Naive thymus-derived CD4-positive, alpha-beta T cell (primary cell): Measurements from ENCODE around the gene JADE2. TPM values are rescaled to one million over a fixed set of nuclear protein-coding genes. Genes with fewer than 3 reads are reported as not detected.

ENCODE experiments used
- ATAC-seq: fragments of 150-1000 bp; cut with Tn5 transposase; 2 replicates; pipeline ENCODE4 v1.10.0; 2021; ENCODE audit warnings: mild to moderate bottlenecking, moderate library complexity
- CTCF ChIA-PET: fragments of 350-600 bp; sonication (Branson Sonifier 250); formaldehyde crosslinking; loops from one replicate; lab custom pipeline; 2021; ENCODE audit warnings: antibody characterized with exemption; lab: Charles Lee
- POLR2A ChIA-PET: fragments of 350-600 bp; sonication (Branson Sonifier 250); formaldehyde crosslinking; loops from one replicate; lab custom pipeline; 2021; ENCODE audit warnings: antibody characterized with exemption, inconsistent platforms; lab: Charles Lee
- DNase-seq, 9 donors: peaks; one replicate each; pipeline versions ENCODE4 v3.0.0 to v3.0.0-alpha.2; 2020 to 2022; ENCODE audit warnings: mixed read lengths in 1 of 9
- H3K27ac ChIP-seq: one replicate; pipeline ENCODE4 v1.7.0; 2013; ENCODE audit warnings: mild to moderate bottlenecking, low read depth, low read length, moderate library complexity
- H3K27me3 ChIP-seq, 2 donors: one replicate each; pipeline ENCODE4 v1.7.0; 2013; ENCODE audit warnings: low read length in 2 of 2, mild to moderate bottlenecking in 2 of 2, moderate library complexity in 2 of 2; ENCODE audit not compliant: control insufficient read depth in 2 of 2, insufficient read depth in 2 of 2
- H3K36me3 ChIP-seq, 3 experiments: 1 replicate in 2 of 3; 2 replicates in 1 of 3; pipeline ENCODE4 v1.7.0; 2013; ENCODE audit warnings: low read length in 3 of 3, mild to moderate bottlenecking in 3 of 3, moderate library complexity in 1 of 3; ENCODE audit not compliant: insufficient read depth in 3 of 3, control insufficient read depth in 2 of 3
- H3K4me1 ChIP-seq, 2 donors: one replicate each; pipeline ENCODE4 v1.7.0; 2013; ENCODE audit warnings: low read length in 2 of 2, mild to moderate bottlenecking in 2 of 2, moderate library complexity in 1 of 2; ENCODE audit not compliant: control insufficient read depth in 2 of 2, insufficient read depth in 2 of 2
- H3K4me3 ChIP-seq: 2 replicates; pipeline ENCODE4 v1.7.0; 2013; ENCODE audit warnings: mild to moderate bottlenecking, low read length
- H3K9me3 ChIP-seq, 3 experiments: 1 replicate in 2 of 3; 2 replicates in 1 of 3; pipeline ENCODE4 v1.7.0; 2013; ENCODE audit warnings: low read length in 3 of 3; ENCODE audit not compliant: control insufficient read depth in 2 of 3
- H3K27ac Mint-ChIP-seq, 9 donors: one replicate each; pipeline ENCODE4 v1.8.0; 2020 to 2022; ENCODE audit warnings: mixed read lengths in 9 of 9, mild to moderate bottlenecking in 8 of 9, moderate library complexity in 5 of 9, inconsistent platforms in 2 of 9
- H3K27me3 Mint-ChIP-seq, 5 donors: one replicate each; pipeline ENCODE4 v1.8.0; 2021 to 2022; ENCODE audit warnings: mixed read lengths in 5 of 5, mild to moderate bottlenecking in 1 of 5
- H3K36me3 Mint-ChIP-seq, 5 donors: one replicate each; pipeline ENCODE4 v1.8.0; 2020 to 2022; ENCODE audit warnings: mixed read lengths in 5 of 5, mild to moderate bottlenecking in 3 of 5, inconsistent platforms in 1 of 5
- H3K4me1 Mint-ChIP-seq, 7 donors: one replicate each; pipeline ENCODE4 v1.8.0; 2020 to 2022; ENCODE audit warnings: mixed read lengths in 7 of 7, mild to moderate bottlenecking in 3 of 7, inconsistent platforms in 1 of 7
- H3K4me3 Mint-ChIP-seq, 10 donors: one replicate each; pipeline ENCODE4 v1.8.0; 2020 to 2022; ENCODE audit warnings: mild to moderate bottlenecking in 10 of 10, mixed read lengths in 10 of 10, moderate library complexity in 6 of 10, inconsistent platforms in 2 of 10
- H3K9me3 Mint-ChIP-seq, 11 donors: one replicate each; pipeline ENCODE4 v1.8.0; 2020 to 2022; ENCODE audit warnings: mixed read lengths in 11 of 11, mild to moderate bottlenecking in 4 of 11, inconsistent platforms in 1 of 11, moderate library complexity in 1 of 11
- intact Hi-C, 2 donors: fragments of 100-400 bp; cut with micrococcal nuclease; formaldehyde crosslinking; loops; one replicate each; pipeline ENCODE4 v1.15.1; 2023
- polyA plus RNA-seq, 2 donors: library from polyadenylated mRNA; unstranded; fragments of 300-500 nt; fragmentation: Illumina TruSeq; gene quantifications; one replicate each; pipeline ENCODE4 v1.2.3, GENCODE V29; 2021
- total RNA-seq, 6 experiments: library from RNA in 5 of 6; stranded (reverse) in 5 of 6; gene quantifications; 1 replicate in 5 of 6; 2 replicates in 1 of 6; pipeline ENCODE4 v1.2.3 and lab custom pipeline; 2021 to 2026

Gene JADE2
- total and polyA plus RNA-seq, 7 experiments from 2014 or later, result 29.8 to 271 (median 129) TPM

DNA sequence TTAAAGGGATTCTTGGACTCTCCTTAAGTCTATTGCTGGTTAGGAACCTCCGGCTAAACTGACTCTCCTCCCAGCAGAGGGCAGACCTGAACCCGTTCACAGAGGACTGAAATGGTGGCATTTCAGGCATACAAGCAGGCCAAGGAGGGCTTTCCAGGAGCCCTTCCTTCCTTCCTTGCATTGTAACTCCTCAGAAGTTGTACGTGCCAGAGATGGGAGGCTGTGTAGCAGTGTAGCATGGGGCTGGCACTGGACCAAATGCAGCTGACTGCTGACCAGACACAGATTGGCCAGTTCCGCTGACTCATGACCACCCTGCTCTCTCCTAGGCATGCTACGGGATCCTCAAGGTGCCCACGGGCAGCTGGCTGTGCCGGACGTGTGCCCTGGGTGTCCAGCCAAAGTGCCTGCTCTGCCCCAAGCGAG lies 36.4 kb downstream of the JADE2 start:
- peaks cover 0 to 55% (median 15%) of the 10 kb centered on the region in 5 donors for H3K36me3 Mint-ChIP-seq
- no peak for DNase-seq

DNA sequence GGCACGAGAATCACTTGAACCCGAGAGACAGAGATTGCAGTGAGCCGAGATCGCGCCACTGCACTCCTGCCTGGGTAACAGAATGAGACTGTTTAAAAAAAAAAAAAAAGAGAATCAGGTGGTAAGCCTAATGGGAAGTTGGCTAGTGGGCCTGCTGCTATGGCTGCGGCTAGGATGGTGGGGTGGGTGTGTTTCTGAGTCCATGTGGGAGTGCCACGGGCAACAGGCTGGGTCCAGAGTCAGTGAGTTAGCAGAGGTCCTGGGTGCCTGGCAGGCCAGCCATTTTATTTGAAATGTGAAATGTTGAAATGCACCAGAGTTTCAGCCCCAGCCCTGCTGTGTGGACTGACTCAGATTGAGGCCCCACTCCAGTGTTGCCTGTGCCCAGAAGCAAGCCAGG lies 37.8 kb downstream of the JADE2 start:
- peaks cover 65 to 97% (median 75%) of the 10 kb centered on the region in 3 experiments for H3K36me3 ChIP-seq

More for the DNA sequence above, 36.4 kb downstream of the JADE2 start:
- no peaks in the 10 kb centered on the region for H3K27me3 ChIP-seq
- no peak overlapping the region for H3K27ac ChIP-seq
- no peak overlapping the region for H3K4me3 ChIP-seq
- peaks cover 0 to under 1% (median 0%) of the 10 kb centered on the region in 11 donors for H3K9me3 Mint-ChIP-seq
- H3K4me1 Mint-ChIP-seq, result peaks cover 1 to 10% (median 3%) of the 10 kb centered on the region in 7 donors
- H3K9me3 ChIP-seq, result no peaks in the 10 kb centered on the region
- intact Hi-C loops, result no loop called here
- ATAC-seq, result no peak
- H3K27ac Mint-ChIP-seq, result peak overlapping the region in 3 of 9 donors; percentile 21 to 59 (median 57)
- ChIA-PET POLR2A (interaction anchor here (0.5 to 1.2 kb wide), 2 partner anchors 145 to 151 kb away, joined by 3 read pairs; partner anchors contain the start of gene CDKN2AIPNL), CTCF (interaction anchor here (0.7 kb wide), 1 partner anchor 199 kb away, joined by 3 read pairs; no protein-coding TSS in a partner anchor)
- H3K4me3 Mint-ChIP-seq, result no peak overlapping the region
- H3K36me3 ChIP-seq, result peaks cover 60 to 85% (median 68%) of the 10 kb centered on the region in 3 experiments
- no peaks in the 10 kb centered on the region for H3K27me3 Mint-ChIP-seq
- peaks cover 0 to 5% of the 10 kb centered on the region in 2 donors for H3K4me1 ChIP-seq

DNA sequence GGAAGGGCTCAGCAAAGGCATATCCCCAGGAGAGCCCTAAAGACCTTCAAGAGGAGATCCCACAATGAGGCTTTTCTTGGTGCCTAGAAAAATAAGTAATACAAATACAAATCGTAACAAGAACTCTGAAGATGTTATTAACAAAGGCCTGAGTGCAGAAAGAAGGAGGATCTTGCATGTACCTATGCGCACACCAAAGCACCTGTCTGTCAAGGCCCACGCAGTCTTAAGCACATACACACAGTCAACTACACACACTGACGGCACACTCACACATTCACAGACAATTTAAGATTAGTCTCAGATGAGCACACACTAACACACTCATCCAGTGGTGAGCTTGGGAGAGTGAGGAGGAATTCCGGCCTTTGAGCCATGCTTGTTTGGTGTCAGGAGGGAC lies 38.5 kb downstream of the JADE2 start:
- DNase-seq (no peak), ATAC-seq (no peak)
- Histone ChIP-seq H3K9me3 (no peaks in the 10 kb centered on the region), H3K27ac (no peak overlapping the region), H3K36me3 (peaks cover 65 to 100% (median 74%) of the 10 kb centered on the region in 3 experiments), H3K4me1 (peaks cover 0 to 4% of the 10 kb centered on the region in 2 donors), H3K27me3 (no peaks in the 10 kb centered on the region), H3K4me3 (no peak overlapping the region)
- Mint-ChIP-seq H3K27ac (peak overlapping the region in 5 of 9 donors; percentile 17 to 59 (median 41)), H3K36me3 (peaks cover 0 to 56% (median 16%) of the 10 kb centered on the region in 5 donors), H3K9me3 (no peaks in the 10 kb centered on the region), H3K27me3 (no peaks in the 10 kb centered on the region), H3K4me3 (no peak overlapping the region), H3K4me1 (peaks cover 4 to 18% (median 12%) of the 10 kb centered on the region in 7 donors)
- ChIA-PET POLR2A (no interaction called here), CTCF (interaction anchor here (0.6 kb wide), 1 partner anchor 177 kb away, joined by 3 read pairs; no protein-coding TSS in a partner anchor)
- intact Hi-C loops, result no loop called here

More for the DNA sequence above, 37.8 kb downstream of the JADE2 start:
- peaks cover 0 to 59% (median 13%) of the 10 kb centered on the region in 5 donors for H3K36me3 Mint-ChIP-seq
- H3K27ac Mint-ChIP-seq, result peak overlapping the region in 3 of 9 donors; percentile 6 to 55 (median 31)
- H3K27me3 Mint-ChIP-seq, result no peaks in the 10 kb centered on the region
- intact Hi-C loops, result no loop called here
- peaks cover 0 to 8% of the 10 kb centered on the region in 2 donors for H3K4me1 ChIP-seq
- ChIA-PET POLR2A (no interaction called here), CTCF (no interaction called here)
- H3K4me3 Mint-ChIP-seq, result no peak overlapping the region
- H3K9me3 Mint-ChIP-seq, result no peaks in the 10 kb centered on the region
- H3K4me1 Mint-ChIP-seq, result peaks cover 4 to 13% (median 11%) of the 10 kb centered on the region in 7 donors
- DNase-seq (no peak), ATAC-seq (no peak)
- no peaks in the 10 kb centered on the region for H3K27me3 ChIP-seq
- H3K9me3 ChIP-seq, result no peaks in the 10 kb centered on the region
- H3K27ac ChIP-seq, result no peak overlapping the region
- H3K4me3 ChIP-seq, result no peak overlapping the region

DNA sequence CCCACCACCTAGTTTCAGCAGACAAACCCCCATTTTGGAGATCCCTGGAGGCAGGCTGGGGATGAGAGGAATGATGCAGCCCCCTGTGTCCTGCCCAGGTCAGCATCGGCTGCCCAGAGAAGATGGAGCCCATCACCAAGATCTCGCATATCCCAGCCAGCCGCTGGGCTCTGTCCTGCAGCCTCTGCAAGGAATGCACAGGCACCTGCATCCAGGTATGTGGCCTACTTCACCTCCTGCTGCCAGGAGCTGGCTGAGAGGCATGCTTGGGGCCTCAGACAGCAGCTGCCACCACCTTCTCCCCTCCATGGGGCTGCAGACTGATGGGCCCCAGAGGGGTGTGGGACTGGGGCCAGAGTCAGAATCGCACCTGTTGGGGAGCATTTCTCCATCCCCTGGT lies 38.9 kb downstream of the JADE2 start:
- Mint-ChIP-seq H3K36me3 (peaks cover 0 to 56% (median 17%) of the 10 kb centered on the region in 5 donors), H3K4me1 (peaks cover 4 to 20% (median 12%) of the 10 kb centered on the region in 7 donors), H3K27ac (no peak overlapping the region), H3K4me3 (no peak overlapping the region), H3K9me3 (no peaks in the 10 kb centered on the region), H3K27me3 (no peaks in the 10 kb centered on the region)
- Histone ChIP-seq H3K9me3 (no peaks in the 10 kb centered on the region), H3K27ac (no peak overlapping the region), H3K4me1 (peaks cover 0 to 3% of the 10 kb centered on the region in 2 donors), H3K36me3 (peaks cover 65 to 100% (median 70%) of the 10 kb centered on the region in 3 experiments), H3K4me3 (no peak overlapping the region), H3K27me3 (no peaks in the 10 kb centered on the region)
- ChIA-PET CTCF (interaction anchor here (0.6 to 1.1 kb wide), 3 partner anchors 10 to 177 kb away, joined by 3 to 4 read pairs (median 3); no protein-coding TSS in a partner anchor), POLR2A (interaction anchor here (1.4 kb wide), 1 partner anchor 37 kb away, joined by 3 read pairs; no protein-coding TSS in a partner anchor)
- no peak for DNase-seq
- intact Hi-C loops, result no loop called here
- ATAC-seq, result no peak

DNA sequence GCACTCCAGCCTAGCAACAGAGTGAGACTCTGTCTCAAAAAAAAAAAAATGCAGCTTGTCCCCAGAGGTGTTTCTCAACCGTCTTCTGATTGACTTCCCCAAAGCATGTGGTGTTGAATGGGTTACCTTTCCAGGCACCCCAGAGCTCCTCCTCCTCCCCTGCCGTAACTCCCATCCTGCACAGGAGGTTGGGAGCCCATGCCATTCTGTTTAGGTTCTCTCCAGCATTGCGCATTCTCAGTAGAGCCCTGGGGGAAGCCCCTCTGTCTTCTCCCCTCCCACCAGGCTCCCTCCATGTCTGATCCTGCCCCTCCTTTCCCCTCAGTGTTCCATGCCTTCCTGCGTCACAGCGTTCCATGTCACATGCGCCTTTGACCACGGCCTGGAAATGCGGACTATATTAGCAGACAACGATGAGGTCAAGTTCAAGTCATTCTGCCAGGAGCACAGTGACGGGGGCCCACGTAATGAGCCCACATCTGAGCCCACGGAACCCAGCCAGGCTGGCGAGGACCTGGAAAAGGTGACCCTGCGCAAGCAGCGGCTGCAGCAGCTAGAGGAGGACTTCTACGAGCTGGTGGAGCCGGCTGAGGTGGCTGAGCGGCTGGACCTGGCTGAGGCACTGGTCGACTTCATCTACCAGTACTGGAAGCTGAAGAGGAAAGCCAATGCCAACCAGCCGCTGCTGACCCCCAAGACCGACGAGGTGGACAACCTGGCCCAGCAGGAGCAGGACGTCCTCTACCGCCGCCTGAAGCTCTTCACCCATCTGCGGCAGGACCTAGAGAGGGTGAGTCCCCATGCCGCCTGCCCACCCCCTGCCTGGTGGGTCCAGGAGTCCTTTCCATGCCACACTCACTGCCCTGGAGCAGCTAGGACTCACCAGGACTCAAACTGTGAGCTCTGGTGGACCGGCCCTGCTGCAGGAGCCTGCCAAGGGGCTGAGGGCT lies 40.6 kb downstream of the JADE2 start:
- peaks cover 58 to 100% (median 59%) of the 10 kb centered on the region in 3 experiments for H3K36me3 ChIP-seq
- H3K9me3 ChIP-seq, result no peaks in the 10 kb centered on the region
- Mint-ChIP-seq H3K9me3 (no peaks in the 10 kb centered on the region), H3K27ac (peak overlapping the region in 2 of 9 donors; percentile 71 to 90), H3K27me3 (no peaks in the 10 kb centered on the region), H3K4me3 (no peak overlapping the region), H3K36me3 (peaks cover 0 to 56% (median 20%) of the 10 kb centered on the region in 5 donors), H3K4me1 (peaks cover 8 to 28% (median 15%) of the 10 kb centered on the region in 7 donors)
- intact Hi-C loops, result no loop called here
- no peak for ATAC-seq
- H3K27me3 ChIP-seq, result no peaks in the 10 kb centered on the region
- POLR2A ChIA-PET, result interaction anchor here (1.4 kb wide), 1 partner anchor 39 kb away, joined by 3 read pairs; no protein-coding TSS in a partner anchor
- no peak overlapping the region for H3K4me3 ChIP-seq
- no peak overlapping the region for H3K27ac ChIP-seq
- CTCF ChIA-PET, result no interaction called here
- peaks cover 0 to 3% of the 10 kb centered on the region in 2 donors for H3K4me1 ChIP-seq
- no peak for DNase-seq

DNA sequence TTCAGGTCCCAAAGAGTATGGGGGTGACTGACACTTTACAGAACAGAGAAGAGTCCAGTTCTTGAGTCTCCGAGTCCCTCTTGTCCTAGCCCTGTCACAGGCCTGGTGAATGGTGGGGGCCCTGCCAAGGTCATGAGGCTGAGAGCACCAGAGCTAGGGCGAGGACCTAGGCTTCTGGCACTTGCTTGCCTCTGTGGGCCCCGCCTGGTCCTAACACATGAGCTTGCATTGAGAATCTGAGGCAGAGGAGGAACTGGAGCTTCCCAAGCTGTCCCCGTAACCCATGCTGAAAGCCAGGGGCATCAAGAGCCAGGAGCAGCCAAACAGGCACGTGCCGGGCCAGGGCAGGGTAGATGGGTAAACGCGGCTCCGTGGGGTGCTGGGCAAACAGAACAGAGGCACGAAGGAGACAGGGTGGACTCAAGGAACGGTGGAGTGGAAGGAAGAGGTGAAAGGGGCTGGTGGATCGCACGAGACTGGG lies 41.3 kb downstream of the JADE2 start:
- Mint-ChIP-seq H3K27me3 (no peaks in the 10 kb centered on the region), H3K36me3 (peaks cover 0 to 52% (median 17%) of the 10 kb centered on the region in 5 donors), H3K4me3 (no peak overlapping the region), H3K4me1 (peaks cover 10 to 29% (median 15%) of the 10 kb centered on the region in 7 donors), H3K27ac (peak overlapping the region in 5 of 9 donors; percentile 37 to 69 (median 47)), H3K9me3 (no peaks in the 10 kb centered on the region)
- intact Hi-C loops, result no loop called here
- DNase-seq (no peak), ATAC-seq (no peak)
- Histone ChIP-seq H3K27ac (peak overlapping the region; percentile 0), H3K9me3 (no peaks in the 10 kb centered on the region), H3K36me3 (peaks cover 53 to 100% (median 54%) of the 10 kb centered on the region in 3 experiments), H3K27me3 (no peaks in the 10 kb centered on the region), H3K4me1 (peaks cover 0 to 3% of the 10 kb centered on the region in 2 donors), H3K4me3 (no peak overlapping the region)
- ChIA-PET CTCF (no interaction called here), POLR2A (no interaction called here)
